GM11168 (cell line): Measurements from ENCODE around the gene SPAG6.

Source experiments
- in situ Hi-C: fragments of 300-500 bp; cut with MboI; formaldehyde crosslinking; loops from one replicate; pipeline ENCODE4 v1.12.0; 2022; ENCODE audit warnings: low sequenced_read_pairs; ENCODE audit not compliant: unreplicated experiment

SPAG6 gene

GRCh38 chr10:22321156-22321923 lies 24.0 kb upstream of the SPAG6 start:
- in situ Hi-C loops, result no loop called here

DNA sequence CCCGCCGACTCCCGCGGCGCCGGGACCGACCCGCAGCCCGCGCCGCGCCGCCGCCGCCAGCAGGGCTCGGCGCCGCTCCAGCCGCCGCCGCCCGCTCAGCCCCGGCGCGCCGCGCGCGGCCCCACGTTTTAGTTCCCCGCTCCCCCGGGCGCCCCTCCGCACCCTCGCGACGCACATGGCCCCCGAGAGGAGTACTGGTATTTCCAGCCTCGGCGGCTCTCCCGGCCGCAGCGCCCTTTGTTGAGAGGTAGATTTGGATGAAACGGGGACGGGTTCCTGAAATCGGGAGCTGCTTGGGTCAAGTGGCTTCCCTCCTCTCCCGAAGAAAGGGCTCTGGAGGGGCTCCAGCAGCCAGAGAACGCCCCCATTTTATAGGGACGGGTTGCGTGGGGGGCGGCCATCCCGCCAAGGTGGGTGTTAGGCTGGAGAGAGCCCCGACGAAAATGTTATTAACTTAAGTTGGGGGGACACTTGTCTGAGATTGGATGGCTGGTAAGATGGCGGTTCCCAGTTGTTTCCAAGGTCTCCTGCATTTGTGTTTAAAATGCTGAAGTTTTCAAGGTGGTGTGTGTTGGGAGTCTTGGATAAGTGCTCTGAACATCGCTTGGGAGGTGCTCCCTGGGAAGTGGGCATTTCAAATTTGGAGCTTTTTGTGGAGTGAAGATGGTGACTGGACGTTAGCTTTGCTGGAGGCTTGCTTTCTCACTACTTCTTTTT lies 23.2 kb upstream of the SPAG6 start:
- in situ Hi-C loops, result no loop called here

GRCh38 chr10:22322641-22323160 lies 22.6 kb upstream of the SPAG6 start:
- in situ Hi-C loops, result no loop called here

DNA sequence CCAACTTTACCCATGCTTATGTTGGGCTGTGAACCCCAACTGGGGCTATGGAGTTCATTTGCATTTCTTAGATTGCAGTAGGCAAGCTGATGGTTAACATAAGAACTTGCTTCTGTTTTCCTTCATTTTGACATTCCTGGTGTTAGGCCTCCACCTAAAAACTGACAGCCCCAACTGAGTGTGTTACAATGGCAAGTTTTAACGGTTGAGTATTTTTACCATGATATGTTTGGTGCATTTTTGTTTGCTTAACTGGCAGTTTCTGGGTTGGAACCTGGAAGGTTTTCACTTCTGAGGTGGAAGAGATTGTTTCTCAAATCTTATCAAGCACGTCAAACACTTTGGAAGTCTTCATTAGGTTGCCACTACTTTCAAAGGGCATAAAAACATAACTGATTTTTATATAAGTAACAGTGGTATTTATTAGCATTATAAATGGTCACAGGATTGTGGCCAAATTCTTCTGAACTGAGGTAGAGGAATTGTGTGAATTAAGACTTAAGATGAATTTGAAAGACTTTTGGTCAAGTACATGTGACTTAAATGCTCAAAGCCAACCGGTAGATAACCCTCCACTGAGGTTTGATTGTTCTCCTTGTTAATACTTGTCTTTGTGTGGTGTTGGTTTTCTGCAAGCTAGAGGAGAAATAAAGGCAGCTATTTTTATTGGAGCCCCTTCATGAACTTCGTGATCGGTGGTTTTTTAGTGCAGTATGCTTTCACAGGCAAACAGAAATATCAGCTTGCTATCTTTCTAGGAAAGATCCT lies 21.6 kb upstream of the SPAG6 start:
- in situ Hi-C loops, result no loop called here

DNA sequence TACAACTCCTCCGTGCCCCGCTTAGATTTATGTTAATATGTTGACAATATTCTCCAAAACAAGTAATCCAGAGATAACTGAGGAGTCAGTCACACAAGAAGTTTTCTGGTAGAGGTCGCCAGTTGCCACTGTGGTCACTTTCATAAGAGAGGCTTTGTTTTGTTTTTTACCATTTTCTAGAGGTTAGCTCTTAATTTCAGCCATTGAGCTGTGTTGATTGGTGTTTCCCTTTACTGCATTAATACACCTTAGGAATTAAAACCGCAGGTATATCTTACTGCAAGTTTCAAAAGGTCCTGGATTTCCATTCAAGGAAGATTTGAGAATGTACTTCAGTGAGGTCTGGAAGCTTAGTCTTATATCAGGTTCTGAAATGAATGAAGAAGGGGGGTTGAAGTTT lies 20.9 kb upstream of the SPAG6 start:
- in situ Hi-C loops, result no loop called here

GRCh38 chr10:22324893-22325271 lies 20.4 kb upstream of the SPAG6 start:
- in situ Hi-C loops, result no loop called here

GRCh38 chr10:22325272-22326144 lies 19.8 kb upstream of the SPAG6 start:
- in situ Hi-C loops, result no loop called here

GRCh38 chr10:22326145-22326702 lies 19.1 kb upstream of the SPAG6 start:
- in situ Hi-C loops, result no loop called here

DNA sequence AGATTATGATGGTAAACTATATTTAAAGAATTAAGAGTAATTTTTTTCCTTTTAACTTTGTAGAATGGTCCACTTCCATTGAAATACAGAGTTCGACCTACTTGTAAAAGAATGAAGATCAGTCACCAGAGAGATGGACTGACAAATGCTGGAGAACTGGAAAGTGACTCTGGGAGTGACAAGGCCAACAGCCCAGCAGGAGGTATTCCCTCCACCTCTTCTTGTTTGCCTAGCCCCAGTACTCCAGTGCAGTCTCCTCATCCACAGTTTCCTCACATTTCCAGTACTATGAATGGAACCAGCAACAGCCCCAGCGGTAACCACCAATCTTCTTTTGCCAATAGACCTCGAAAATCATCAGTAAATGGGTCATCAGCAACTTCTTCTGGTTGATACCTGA lies 16.1 kb upstream of the SPAG6 start:
- in situ Hi-C loops, result no loop called here

DNA sequence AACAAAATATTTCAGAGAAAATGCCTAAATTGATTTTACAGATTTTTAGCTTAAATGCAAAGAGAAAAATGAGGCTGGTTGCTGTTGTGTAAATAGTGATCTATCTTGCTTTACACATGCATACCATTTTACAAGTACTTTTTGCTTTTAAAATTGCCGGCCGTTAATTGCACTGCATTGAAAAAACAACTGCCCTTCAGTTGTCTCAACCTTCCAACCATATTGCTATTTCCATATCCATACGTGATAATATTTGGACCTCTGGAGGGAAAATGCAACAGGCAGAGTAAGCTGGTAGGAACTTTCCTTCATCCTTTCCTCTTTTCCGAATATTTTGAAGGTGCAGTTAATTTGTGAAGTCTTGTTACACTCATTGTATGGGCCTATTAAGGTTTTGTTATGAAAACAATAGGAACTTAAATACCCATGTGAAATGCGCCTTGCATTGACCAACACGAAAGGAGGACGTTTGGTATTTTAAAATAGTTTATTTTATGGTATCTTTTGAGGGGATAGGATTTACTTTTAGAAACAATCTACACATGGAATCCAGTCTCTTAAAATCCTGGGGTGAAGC lies 13.1 kb upstream of the SPAG6 start:
- in situ Hi-C loops, result no loop called here

- in situ Hi-C loops, result no loop called here
Measured at GRCh38 chr10:22333167-22333974, 11.9 kb upstream of the SPAG6 start.

DNA sequence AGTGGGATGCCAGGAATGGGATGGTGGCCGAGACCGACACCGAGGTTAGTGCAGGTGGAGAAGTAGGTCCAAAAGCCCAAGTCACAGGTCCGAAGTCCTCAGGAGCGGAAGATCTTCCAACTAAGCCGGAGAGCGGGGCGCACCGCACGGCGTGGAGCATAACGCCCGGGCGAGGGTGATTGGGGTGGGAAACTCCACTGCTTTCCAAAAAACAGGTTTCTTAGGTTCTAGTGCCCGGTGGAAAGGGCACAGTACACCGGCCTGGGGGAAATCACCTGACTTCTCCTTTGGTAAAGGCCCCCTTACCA lies 11.4 kb upstream of the SPAG6 start:
- in situ Hi-C loops, result no loop called here

GRCh38 chr10:22334414-22335172 lies 10.7 kb upstream of the SPAG6 start:
- in situ Hi-C loops, result no loop called here

DNA sequence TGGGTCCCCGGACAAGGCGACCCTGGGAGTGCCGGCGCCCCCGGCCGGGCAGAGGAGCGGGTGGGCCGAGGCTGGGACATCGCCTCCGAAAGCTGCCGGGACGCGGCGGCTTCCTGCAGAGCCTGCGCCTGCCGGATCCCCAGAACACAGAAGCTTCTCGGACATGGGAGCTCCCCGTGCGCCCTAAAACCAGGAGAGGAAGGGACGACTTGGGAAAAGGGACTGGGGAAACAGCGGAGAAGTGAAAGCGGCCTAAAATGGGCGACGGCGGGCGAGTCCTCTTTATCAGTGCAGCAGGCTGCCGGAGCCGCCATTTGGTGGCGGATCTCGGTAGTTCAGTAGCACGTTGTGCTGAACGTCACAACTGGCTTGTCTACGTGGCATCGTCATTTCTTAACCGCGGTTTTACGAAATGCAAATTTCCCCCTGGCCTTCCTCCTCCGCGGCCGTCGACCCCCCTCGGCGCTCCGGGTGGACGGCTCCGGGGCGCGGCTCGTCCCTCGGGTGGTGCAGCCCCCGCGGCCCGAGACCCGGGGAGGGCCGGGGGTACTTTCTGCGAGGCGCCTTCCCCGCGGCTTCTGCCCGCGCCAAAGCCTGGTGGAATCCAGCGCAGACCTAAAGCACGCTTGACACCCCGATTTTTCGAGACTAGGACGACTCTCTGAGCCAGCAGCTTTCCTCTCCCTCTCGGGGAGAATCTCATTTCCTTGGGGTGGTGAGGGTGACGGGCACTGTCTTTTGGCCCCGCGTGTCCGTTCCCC lies 9.9 kb upstream of the SPAG6 start:
- in situ Hi-C loops, result no loop called here

GRCh38 chr10:22338185-22338900 lies 7.0 kb upstream of the SPAG6 start:
- in situ Hi-C loops, result no loop called here

DNA sequence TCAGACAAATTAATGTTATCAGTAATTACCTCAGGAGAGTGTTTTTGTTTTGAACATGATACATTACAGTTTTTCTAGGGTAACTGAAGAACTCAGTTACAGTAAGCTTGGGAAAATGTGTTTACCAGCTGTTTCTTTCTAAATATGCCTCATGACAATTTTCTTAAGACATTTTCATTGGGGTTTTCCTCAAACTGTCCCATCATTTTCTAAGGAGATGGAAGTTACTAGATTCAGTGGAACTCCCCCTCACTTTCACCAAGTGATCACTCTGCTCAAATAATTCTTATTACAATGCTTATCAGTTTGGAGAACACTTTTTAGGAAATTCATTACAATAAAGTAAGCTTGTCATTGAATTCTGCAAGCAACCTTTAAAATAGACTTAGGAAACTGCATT lies 6.4 kb upstream of the SPAG6 start:
- in situ Hi-C loops, result no loop called here
